Left lobe of liver (tissue), 2 donors: ENCODE data around the gene ZBTB3. TPM values are rescaled to one million over a fixed set of nuclear protein-coding genes. Genes with fewer than 3 reads are reported as not detected.
"Not testable (repeated sequence)": the region's sequence is repeated elsewhere in the genome, so short reads cannot be mapped to it uniquely, and the experiment has no call there.

Source experiments
- ATAC-seq: fragments of 200-7000 bp; cut with Tn5 transposase; one replicate; pipeline ENCODE4 v1.9.1; 2020; ENCODE audit warnings: mild to moderate bottlenecking, moderate library complexity
- DNase-seq: peaks from one replicate; pipeline ENCODE4 v3.0.0-alpha.2; 2020; ENCODE audit warnings: low spot score
- total RNA-seq: library from RNA; stranded (reverse); gene quantifications from one replicate; pipeline ENCODE4 v1.2.1, GENCODE V29; 2021
- donor health status: DM: no; HTN: no; CAD: no; lungs with moderate emphysema.
- donor health status: DM: no; HTN: yes; CAD: no.

ZBTB3 gene
- total RNA-seq: 5.5 TPM

GRCh38 chr11:62753736-62754603 is at the start of gene ZBTB3:
TSS of gene ZBTB3 (minus strand) at chr11:62754160. CDS start at chr11:62753664, 496 bp downstream.
- ATAC-seq (peak; percentile 94), DNase-seq (peak; percentile 98)

GRCh38 chr11:62801071-62801470 is 47.1 kb upstream of the ZBTB3 start:
- DNase-seq (no peak), ATAC-seq (no peak)

- ATAC-seq: no peak
- no peak for DNase-seq
Measured at GRCh38 chr11:62799486-62799885, 45.5 kb upstream of the ZBTB3 start.

GRCh38 chr11:62796281-62796680 is 42.3 kb upstream of the ZBTB3 start:
- DNase-seq (no peak), ATAC-seq (no peak)

- ATAC-seq: no peak
- DNase-seq: no peak
Measured at GRCh38 chr11:62794201-62794775, 40.3 kb upstream of the ZBTB3 start.

GRCh38 chr11:62792202-62792575 is 38.2 kb upstream of the ZBTB3 start:
- ATAC-seq (no peak), DNase-seq (no peak)

- DNase-seq: peak; percentile 86
- peak; percentile 85 for ATAC-seq
Measured at GRCh38 chr11:62791501-62792201, 37.7 kb upstream of the ZBTB3 start, which contains the start of gene TMEM223. TSS of gene TMEM223 (minus strand) at chr11:62792006. CDS start at chr11:62791994, 12 bp downstream.

GRCh38 chr11:62789576-62789975 is 35.6 kb upstream of the ZBTB3 start:
- DNase-seq: no peak
- no peak for ATAC-seq

- ATAC-seq (no peak), DNase-seq (no peak)
Measured at GRCh38 chr11:62788991-62789390, 35.0 kb upstream of the ZBTB3 start.

- peak; percentile 84 for ATAC-seq
- DNase-seq: peak; percentile 98
Measured at GRCh38 chr11:62787005-62787759, 33.2 kb upstream of the ZBTB3 start, which contains the start of gene TMEM179B. TSS of gene TMEM179B (plus strand) at chr11:62787402. CDS start at chr11:62787432, 30 bp downstream.

- DNase-seq (peak; percentile 88), ATAC-seq (peak; percentile 85)
Measured at GRCh38 chr11:62786318-62787004, 32.5 kb upstream of the ZBTB3 start.

- no peak for DNase-seq
- ATAC-seq: no peak
Measured at GRCh38 chr11:62782753-62783152, 28.8 kb upstream of the ZBTB3 start.

GRCh38 chr11:62778441-62778840 is 24.5 kb upstream of the ZBTB3 start:
- DNase-seq (no peak), ATAC-seq (no peak)

- ATAC-seq: no peak
Measured at GRCh38 chr11:62777389-62777788, 23.4 kb upstream of the ZBTB3 start.

GRCh38 chr11:62775646-62776045 is 21.7 kb upstream of the ZBTB3 start:
- ATAC-seq: no peak
- no peak for DNase-seq

More at GRCh38 chr11:62777389-62777788, 23.4 kb upstream of the ZBTB3 start:
- DNase-seq: no peak

- ATAC-seq (no peak), DNase-seq (no peak)
Measured at GRCh38 chr11:62774407-62774806, 20.4 kb upstream of the ZBTB3 start.

GRCh38 chr11:62771144-62772021 is 17.4 kb upstream of the ZBTB3 start, which contains the start of gene TAF6L:
TSS of gene TAF6L (plus strand) at chr11:62771396. CDS start at chr11:62775784, 4,388 bp downstream.
- DNase-seq (peak; percentile 99), ATAC-seq (peak; percentile 93)

- peak; percentile 54 for DNase-seq
Measured at GRCh38 chr11:62770778-62771143, 16.8 kb upstream of the ZBTB3 start.

GRCh38 chr11:62760867-62761227 is 6.9 kb upstream of the ZBTB3 start:
- not testable (repeated sequence) for ATAC-seq, DNase-seq

More at GRCh38 chr11:62770778-62771143, 16.8 kb upstream of the ZBTB3 start:
- peak; percentile 42 for ATAC-seq
